GM21786 (cell line): ENCODE data around the gene SPECC1L.
"Not testable (repeated sequence)": the region's sequence is repeated elsewhere in the genome, so short reads cannot be mapped to it uniquely, and the experiment has no call there.

ENCODE experiments used
- ATAC-seq: cut with Tn5 transposase; IDR thresholded peaks from one replicate; pipeline ENCODE4 v1.9.1; 2021; ENCODE audit not compliant: unreplicated experiment

SPECC1L gene

GRCh38 chr22:24245584-24246561, 24.8 kb upstream of the SPECC1L start:
- ATAC-seq: not testable (repeated sequence)

GRCh38 chr22:24247011-24247507, 23.6 kb upstream of the SPECC1L start:
- ATAC-seq: no peak

GRCh38 chr22:24247564-24248344, 22.9 kb upstream of the SPECC1L start:
- no peak for ATAC-seq

GRCh38 chr22:24248611-24249010, 22.0 kb upstream of the SPECC1L start:
- not testable (repeated sequence) for ATAC-seq

- ATAC-seq: not testable (repeated sequence)
Measured at GRCh38 chr22:24249413-24249812, 21.2 kb upstream of the SPECC1L start.

GRCh38 chr22:24251286-24251685, 19.3 kb upstream of the SPECC1L start:
- not testable (repeated sequence) for ATAC-seq

GRCh38 chr22:24253126-24253525, 17.5 kb upstream of the SPECC1L start:
- not testable (repeated sequence) for ATAC-seq

- not testable (repeated sequence) for ATAC-seq
Measured at GRCh38 chr22:24256136-24256535, 14.5 kb upstream of the SPECC1L start.

- ATAC-seq: not testable (repeated sequence)
Measured at GRCh38 chr22:24256736-24257135, 13.9 kb upstream of the SPECC1L start.

GRCh38 chr22:24259459-24259858, 11.2 kb upstream of the SPECC1L start:
- ATAC-seq: not testable (repeated sequence)

GRCh38 chr22:24262185-24262749, 8.4 kb upstream of the SPECC1L start:
- not testable (repeated sequence) for ATAC-seq

- not testable (repeated sequence) for ATAC-seq
Measured at GRCh38 chr22:24263479-24263878, 7.2 kb upstream of the SPECC1L start.

GRCh38 chr22:24264329-24264896, 6.2 kb upstream of the SPECC1L start:
- not testable (repeated sequence) for ATAC-seq

- no peak for ATAC-seq
Measured at GRCh38 chr22:24265734-24266133, 4.9 kb upstream of the SPECC1L start.

- ATAC-seq: not testable (repeated sequence)
Measured at GRCh38 chr22:24266495-24266894, 4.1 kb upstream of the SPECC1L start.

GRCh38 chr22:24271386-24271854, 789 bp downstream of the SPECC1L start:
- no peak for ATAC-seq

- ATAC-seq: not testable (repeated sequence)
Measured at GRCh38 chr22:24273031-24273430, 2.4 kb downstream of the SPECC1L start.

- not testable (repeated sequence) for ATAC-seq
Measured at GRCh38 chr22:24273906-24274305, 3.3 kb downstream of the SPECC1L start.

GRCh38 chr22:24274696-24275405, 4.2 kb downstream of the SPECC1L start:
- not testable (repeated sequence) for ATAC-seq

GRCh38 chr22:24280363-24280762, 9.7 kb downstream of the SPECC1L start:
- ATAC-seq: not testable (repeated sequence)
